Measurements from ENCODE around the gene THBD.

The THBD gene

DNA sequence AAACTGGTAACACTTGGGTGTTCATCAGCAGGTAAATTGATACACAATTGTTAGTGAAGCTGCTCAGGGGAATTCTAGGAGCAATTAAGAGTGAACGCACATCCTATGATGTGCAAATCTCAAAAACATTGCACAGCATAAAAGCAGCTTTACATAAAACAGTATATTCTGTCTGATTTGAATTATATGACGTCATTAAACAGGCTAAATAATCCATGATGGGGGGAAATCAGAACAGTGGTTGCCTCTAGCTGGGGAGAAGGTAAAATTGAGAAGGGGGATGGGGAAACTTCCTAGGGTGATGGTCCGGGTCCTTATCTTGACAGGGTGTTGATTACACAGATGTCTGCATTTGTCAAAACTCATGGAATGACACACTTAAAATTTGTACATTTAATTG is 17.3 kb upstream of the THBD start:
- TF ChIP-seq, protein P1, sequence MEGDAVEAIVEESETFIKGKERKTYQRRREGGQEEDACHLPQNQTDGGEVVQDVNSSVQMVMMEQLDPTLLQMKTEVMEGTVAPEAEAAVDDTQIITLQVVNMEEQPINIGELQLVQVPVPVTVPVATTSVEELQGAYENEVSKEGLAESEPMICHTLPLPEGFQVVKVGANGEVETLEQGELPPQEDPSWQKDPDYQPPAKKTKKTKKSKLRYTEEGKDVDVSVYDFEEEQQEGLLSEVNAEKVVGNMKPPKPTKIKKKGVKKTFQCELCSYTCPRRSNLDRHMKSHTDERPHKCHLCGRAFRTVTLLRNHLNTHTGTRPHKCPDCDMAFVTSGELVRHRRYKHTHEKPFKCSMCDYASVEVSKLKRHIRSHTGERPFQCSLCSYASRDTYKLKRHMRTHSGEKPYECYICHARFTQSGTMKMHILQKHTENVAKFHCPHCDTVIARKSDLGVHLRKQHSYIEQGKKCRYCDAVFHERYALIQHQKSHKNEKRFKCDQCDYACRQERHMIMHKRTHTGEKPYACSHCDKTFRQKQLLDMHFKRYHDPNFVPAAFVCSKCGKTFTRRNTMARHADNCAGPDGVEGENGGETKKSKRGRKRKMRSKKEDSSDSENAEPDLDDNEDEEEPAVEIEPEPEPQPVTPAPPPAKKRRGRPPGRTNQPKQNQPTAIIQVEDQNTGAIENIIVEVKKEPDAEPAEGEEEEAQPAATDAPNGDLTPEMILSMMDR (IDR thresholded peaks at IDR 0.05; ENCODE audit: extremely low read depth, missing control alignments): no peak
- no peak for DNase-seq (ENCODE audit: low spot score)

DNA sequence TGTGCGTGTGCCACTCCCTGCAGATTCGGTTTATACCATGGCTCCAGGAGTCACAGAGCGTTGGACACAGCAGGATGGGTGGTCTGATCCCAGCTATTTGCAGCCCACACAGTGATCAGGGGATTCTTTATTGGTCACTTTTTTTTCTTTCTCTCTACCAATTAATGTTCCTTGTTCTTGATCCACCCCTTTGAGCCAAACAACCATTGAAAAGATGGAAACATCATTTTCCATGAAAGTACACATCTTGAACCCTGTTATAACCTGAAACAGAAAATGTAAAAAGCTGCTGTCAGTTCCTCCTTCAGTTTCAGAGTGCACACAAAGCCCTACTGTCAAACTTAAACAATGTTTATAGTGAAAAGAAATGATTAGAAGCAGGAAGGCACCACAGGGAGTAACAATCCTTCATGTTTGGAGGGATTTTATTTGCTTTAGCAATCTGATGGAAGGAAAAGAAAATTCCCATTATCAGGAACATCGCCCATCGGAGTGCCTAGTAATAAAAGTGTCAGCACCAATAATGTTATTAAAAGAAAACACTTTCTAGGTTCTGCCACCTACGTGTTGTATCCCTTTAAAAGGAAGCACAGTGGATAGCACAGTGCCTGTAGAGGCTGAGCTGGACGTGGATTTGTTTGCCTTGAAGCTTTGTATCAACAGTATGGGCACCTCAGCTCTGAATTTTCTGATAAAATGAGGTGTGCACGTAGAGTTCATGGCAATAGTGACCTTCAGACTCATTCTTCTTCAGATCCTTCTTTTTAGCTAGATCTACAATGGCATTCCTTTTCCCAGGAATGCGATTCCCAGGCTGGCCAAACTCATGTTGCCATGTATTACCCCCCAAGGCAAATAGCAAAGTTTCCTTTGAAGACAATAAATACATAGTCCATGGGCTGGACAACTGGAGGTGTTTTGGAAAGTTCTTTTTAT is 16.1 kb upstream of the THBD start:
- TF ChIP-seq, protein P1 (IDR thresholded peaks at IDR 0.05; ENCODE audit: extremely low read depth, missing control alignments): no peak
- DNase-seq (ENCODE audit: low spot score): no peak

DNA sequence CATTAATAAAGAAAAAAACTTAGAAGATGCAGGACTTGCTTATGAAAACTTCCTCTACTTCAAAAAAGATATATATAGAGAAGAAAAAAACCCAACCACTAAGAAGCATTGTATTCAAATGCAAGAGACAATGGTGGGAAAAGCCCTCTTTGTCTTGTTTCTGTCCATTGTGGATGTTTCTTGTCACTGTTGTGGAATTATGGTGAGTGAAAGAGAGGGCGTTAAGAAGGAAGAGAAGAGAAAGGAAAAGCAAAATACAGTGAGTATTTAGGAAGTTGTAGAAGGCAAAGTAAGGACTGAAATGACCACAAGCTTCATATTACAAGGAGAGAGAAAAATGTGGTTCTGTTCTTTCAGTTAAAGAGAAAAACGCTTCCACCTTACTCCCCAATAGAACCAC is 14.1 kb upstream of the THBD start:
- TF ChIP-seq, protein P1 (IDR thresholded peaks at IDR 0.05; ENCODE audit: extremely low read depth, missing control alignments): no peak
- no peak for DNase-seq (ENCODE audit: low spot score)

DNA sequence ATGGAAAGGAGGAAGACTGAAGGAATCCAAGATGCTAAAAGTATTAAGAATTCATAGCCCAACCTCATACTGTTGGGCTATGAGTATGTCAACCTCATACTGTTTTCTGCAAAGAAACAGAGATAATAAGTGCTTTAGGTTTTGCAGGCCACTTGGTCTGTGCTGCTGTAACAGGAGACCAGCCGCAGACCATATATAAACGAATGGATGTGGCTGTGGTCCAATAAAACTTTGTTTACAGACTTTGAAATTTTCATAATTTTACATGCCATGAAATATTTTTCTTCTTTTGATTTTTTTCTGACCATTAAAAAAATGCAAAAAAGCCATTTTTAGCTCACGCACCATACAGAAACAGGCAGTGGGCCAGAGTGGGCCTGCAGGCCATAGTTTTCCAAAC is 13.7 kb upstream of the THBD start:
- DNase-seq (ENCODE audit: low spot score): no peak
- TF ChIP-seq, protein P1 (IDR thresholded peaks at IDR 0.05; ENCODE audit: extremely low read depth, missing control alignments): no peak

DNA sequence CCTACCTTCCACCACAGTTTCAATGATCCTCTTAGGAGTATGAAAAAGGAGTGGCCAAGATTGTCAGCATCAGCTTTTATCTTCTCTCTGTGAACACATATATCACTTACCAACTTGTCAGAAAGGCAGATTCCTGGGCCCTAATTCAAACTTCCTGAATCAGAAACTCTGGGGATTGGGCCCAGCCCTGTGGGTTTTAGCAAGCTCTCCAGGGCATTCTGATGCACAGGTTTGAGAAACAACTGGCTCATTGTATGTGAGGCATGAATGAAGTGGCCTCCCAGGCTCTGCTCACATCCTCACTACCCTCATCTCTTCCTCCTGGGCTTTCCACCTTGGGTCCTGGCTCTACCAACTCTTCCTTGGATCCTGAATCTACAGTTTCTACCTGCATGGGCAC is 13.2 kb upstream of the THBD start:
- TF ChIP-seq, protein P1 (IDR thresholded peaks at IDR 0.05; ENCODE audit: extremely low read depth, missing control alignments): no peak
- DNase-seq (ENCODE audit: low spot score): no peak

DNA sequence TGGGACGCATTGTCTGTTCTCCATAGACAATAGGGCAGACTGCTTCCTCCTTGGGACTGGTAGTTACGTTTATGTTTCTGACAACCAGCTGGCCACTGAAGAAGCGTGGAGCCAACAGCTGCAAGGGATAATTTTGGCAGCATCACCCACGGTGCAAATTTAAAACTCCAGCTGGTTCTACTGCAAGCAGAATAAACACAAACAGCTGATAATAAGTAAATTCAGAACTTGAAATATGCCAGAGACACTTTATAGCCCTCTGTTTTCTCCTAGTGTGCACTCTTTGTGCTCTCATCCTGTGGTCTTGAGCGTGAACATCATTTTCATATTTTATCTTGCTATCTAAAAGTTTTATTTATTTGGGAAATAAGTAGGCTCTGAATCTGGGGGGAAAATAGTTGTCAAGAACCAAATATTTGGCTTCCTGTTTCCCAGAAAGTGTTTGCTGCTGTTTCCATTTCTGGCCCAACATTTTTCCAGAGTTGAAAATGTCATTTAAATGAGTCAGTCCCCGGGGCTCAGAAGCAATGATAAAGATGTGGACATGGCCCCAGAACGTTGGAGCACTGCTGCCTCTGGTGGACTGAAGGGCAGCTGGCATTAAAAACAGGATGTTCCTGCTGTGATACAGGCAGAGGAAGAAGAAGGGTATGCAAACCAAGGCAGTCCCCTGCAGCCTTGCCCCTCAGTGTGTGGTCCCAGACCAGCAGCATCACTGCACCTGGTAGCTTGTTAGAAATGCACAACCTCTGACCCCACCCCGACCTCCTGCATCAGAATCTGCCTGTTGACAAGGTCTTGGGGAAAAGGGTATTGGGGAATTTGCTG is 12.5 kb upstream of the THBD start:
- TF ChIP-seq, protein P1 (IDR thresholded peaks at IDR 0.05; ENCODE audit: extremely low read depth, missing control alignments): no peak
- DNase-seq (ENCODE audit: low spot score): no peak

DNA sequence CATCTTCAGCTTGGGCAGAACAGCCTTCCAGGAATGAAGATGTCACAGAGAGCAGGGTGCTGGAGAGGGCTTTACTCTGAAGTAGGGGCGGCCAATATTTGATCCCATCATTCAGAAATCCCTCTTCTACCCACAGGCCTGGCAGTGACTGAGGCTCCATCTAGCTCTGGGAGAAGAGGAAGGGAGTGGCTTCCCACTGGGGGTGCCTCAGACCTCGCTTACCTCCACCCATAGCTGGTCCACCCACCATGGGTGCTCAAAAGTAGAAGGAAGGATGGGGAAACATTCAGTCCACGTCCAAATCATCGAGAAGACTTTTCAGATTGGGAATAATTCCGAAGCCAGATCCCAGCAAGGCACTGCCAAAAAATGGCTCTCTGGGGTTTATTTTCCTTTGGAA is 11.8 kb upstream of the THBD start:
- no peak for DNase-seq (ENCODE audit: low spot score)
- TF ChIP-seq, protein P1 (IDR thresholded peaks at IDR 0.05; ENCODE audit: extremely low read depth, missing control alignments): no peak
